HG03175 (cell line): ENCODE measurements around the gene DHX35.

ENCODE experiments used
- ATAC-seq: cut with Tn5 transposase; IDR thresholded peaks from one replicate; pipeline ENCODE4 v1.9.1; 2021; ENCODE audit warnings: mild to moderate bottlenecking, moderate library complexity; ENCODE audit not compliant: unreplicated experiment

Gene DHX35

GRCh38 chr20:39052676-39053075, 90.5 kb downstream of the DHX35 start:
- ATAC-seq = no peak

GRCh38 chr20:39057143-39057542, 95.0 kb downstream of the DHX35 start:
- ATAC-seq = no peak

GRCh38 chr20:39057911-39058310, 95.8 kb downstream of the DHX35 start:
- no peak for ATAC-seq

- no peak for ATAC-seq
Observed at GRCh38 chr20:39059036-39059435, 96.9 kb downstream of the DHX35 start.

- ATAC-seq = no peak
Observed at GRCh38 chr20:39066471-39067242, 104.5 kb downstream of the DHX35 start.

- no peak for ATAC-seq
Observed at GRCh38 chr20:39067526-39068216, 105.5 kb downstream of the DHX35 start.

- ATAC-seq = no peak
Observed at GRCh38 chr20:39069976-39070375, 107.8 kb downstream of the DHX35 start.

GRCh38 chr20:39070484-39071231, 108.5 kb downstream of the DHX35 start:
- no peak for ATAC-seq

- ATAC-seq = no peak
Observed at GRCh38 chr20:39072132-39072531, 110.0 kb downstream of the DHX35 start.

GRCh38 chr20:39072653-39073052, 110.5 kb downstream of the DHX35 start:
- ATAC-seq = no peak

- ATAC-seq = no peak
Observed at GRCh38 chr20:39075731-39076130, 113.6 kb downstream of the DHX35 start.

- no peak for ATAC-seq
Observed at GRCh38 chr20:39076958-39077357, 114.8 kb downstream of the DHX35 start.

- no peak for ATAC-seq
Observed at GRCh38 chr20:39080326-39080725, 118.2 kb downstream of the DHX35 start.

GRCh38 chr20:39081255-39081654, 119.1 kb downstream of the DHX35 start:
- ATAC-seq = no peak

GRCh38 chr20:39082622-39083398, 120.7 kb downstream of the DHX35 start:
- no peak for ATAC-seq

GRCh38 chr20:39083761-39084160, 121.6 kb downstream of the DHX35 start:
- ATAC-seq = no peak

GRCh38 chr20:39089029-39089428, 126.9 kb downstream of the DHX35 start:
- no peak for ATAC-seq
